ENCODE measurements around the gene ARSA.
"Not testable (repeated sequence)": the region's sequence is repeated elsewhere in the genome, so short reads cannot be mapped to it uniquely, and the experiment has no call there.

ARSA gene

DNA sequence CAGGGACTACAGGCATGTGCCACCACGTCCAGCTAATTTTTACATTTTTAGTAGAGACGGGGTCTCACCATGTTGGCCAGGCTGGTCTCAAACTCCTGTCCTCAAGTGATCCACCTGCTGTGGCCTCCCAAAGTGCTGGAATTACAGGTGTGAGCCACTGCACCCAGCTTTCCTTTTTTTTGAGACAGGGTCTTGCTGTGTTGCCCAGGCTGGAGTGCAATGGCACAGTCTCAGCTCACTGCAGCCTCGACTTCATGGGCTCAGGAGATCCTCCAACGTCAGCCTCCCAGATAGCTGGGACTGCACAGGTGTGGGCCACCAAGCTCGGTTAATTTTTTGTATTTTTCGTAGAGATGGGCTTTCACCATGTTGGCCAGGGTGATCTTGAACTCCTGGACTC is 26.7 kb upstream of the ARSA start:
- DNase-seq (ENCODE audit: low spot score) = not testable (repeated sequence)

DNA sequence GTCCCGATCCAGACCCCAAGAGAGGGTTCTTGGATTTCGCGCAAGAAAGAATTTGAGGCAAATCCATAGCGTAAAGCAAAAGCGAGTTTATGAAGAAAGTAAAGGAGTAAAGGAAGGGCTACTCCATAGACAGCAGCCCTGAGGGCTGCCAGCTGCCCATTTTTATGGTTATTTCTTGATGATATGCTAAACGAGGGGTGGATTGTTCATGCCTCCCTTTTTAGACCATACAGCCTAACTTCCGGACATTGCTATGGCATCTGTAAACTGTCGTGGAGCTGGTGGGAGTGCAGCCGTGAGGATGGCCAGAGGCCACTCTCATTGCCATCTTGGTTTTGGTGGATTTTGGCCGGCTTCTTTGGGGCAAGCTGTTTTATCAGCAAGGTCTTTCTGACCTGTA is 25.3 kb upstream of the ARSA start:
- no peak for DNase-seq (ENCODE audit: low spot score)

DNA sequence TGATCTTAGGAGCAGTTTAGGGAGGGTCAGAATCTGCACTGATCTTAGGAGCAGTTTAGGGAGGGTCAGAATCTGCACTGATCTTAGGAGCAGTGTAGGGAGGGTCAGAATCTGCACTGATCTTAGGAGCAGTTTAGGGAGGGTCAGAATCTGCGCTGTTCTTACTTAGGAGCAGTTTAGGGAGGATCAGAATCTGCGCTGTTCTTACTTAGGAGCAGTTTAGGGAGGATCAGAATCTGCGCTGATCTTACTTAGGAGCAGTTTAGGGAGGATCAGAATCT is 15.8 kb upstream of the ARSA start:
- not testable (repeated sequence) for DNase-seq (ENCODE audit: low spot score)

DNA sequence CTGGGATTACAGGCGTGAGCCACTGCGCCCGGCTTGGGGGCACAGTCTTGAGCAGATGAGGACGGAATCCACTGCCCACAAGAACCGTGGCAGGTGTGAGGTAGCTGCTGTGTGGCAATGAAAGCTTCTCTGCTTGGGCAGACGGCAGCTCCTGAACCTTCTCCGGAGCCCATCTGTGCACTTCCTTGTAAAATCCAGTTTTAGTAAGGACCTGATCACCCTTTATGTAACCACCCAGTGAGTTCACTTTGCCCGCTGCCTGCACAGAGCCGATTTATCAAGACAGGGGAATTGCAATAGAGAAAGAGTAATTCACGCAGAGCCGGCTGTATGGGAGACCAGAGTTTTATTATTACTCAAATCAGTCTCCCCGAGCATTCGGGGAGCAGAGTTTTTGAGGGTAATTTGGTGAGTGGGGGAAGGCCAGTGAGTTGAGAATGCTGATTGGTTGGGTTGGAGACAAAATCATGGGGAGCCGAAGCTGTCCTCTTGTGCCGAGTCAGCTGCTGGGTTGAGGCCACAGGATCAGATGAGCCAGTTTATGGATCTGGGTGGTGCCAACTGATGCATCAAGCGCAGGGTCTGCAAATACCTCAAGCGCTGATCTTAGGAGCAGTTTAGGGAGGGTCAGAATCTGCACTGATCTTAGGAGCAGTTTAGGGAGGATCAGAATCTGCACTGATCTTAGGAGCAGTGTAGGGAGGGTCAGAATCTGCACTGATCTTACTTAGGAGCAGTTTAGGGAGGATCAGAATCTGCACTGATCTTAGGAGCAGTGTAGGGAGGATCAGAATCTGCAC is 15.3 kb upstream of the ARSA start:
- not testable (repeated sequence) for DNase-seq (ENCODE audit: low spot score)

DNA sequence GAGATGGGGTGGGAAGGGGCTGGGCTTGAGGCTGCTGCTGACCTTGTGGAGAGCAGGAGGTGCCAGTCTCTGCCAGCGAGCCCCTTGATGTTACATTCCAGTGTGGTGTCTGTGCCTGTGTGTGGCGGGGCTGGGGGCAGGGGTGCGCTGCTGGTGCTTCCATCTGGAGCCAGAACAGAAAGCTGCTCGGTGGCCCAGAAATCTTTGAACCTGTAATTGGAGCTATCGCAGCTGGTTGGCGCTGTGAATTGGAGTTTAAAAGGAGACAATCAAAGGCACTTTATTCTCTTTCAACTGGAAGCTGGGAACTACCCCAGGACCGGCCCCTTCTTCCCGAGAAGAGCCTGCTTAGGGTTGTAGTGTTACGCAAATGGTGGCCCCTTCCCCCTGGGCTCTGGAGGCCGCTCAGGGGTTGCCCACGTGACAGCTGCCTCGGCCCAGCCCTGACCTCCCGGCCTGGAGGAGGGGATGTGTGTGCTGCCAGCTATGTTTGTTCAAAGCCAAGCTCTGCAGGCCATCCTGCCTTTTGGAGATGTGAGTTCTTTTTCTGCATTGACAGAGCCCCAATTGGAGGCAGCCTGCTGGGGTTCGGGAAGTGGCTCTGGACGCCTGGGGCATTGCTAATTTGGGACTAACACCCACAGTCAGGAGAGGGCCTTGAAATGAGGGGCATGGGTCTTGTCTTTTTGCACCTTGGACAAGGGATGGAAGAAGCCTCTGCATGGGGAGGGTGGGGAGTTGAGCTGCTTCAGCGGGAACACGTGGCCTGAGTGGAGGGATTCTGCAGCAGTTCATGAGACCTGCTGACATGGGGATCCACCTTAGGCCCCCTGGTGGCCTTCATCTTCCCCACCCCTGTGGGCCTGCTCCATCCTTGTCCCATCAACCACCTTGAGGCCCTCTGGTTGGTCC is 14.0 kb upstream of the ARSA start:
- DNase-seq (ENCODE audit: low spot score) = no peak

DNA sequence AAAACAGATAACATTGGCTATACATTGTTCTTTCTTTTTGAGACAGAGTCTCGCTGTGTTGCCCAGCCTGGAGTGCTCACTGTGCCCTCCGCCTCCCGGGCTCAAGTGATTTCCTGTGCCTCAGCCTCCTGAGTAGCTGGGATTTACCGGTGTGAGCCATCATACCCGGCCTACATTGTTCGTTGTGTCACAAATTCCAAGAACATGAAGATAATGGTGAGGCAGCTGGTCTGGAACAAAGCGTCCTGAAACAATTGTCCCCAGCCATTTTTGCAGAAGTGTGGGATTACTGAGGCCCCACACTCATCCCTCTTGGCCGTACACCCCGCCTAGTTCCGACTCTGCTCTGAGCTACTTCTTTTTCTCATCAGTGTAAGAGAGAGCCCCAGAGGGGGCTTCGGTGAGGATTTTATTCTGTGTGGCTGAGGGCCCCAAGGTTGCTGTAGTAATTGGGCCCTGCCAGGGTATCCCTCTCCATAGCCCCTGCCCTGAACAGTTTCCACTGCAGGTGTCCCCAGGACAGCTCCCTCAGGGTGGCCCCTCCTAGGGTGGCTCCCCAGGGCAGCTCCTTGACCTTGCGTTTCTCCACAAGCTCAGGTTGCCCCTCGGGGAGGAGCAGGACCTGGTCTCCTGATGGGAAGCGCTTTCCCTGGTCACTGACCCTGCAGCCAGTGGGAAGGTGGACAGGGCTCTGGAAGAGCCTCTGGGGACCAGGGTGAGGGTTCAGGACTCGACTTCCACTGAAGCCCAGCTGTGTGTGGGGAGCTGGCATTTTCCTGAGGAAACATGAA is 13.1 kb upstream of the ARSA start:
- DNase-seq (ENCODE audit: low spot score) = no peak

DNA sequence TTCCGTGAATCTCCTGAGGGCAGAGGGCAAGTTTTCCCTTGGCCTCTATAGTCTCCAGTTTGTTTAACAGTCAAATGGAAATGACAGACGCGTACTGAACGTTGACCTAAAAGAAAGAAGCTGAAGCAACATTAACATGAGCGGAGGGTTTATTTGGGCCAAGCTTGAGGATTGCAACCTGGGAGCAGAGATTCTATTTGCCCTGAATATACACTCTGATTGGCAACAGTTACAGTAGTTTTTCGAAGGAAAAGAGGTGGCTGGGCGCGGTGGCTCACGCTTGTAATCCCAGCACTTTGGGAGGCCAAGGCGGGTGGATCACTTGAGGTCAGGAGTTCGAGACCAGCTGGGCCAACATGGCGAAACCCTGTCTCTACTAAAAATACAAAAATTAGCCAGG is 12.3 kb upstream of the ARSA start:
- not testable (repeated sequence) for DNase-seq (ENCODE audit: low spot score)

DNA sequence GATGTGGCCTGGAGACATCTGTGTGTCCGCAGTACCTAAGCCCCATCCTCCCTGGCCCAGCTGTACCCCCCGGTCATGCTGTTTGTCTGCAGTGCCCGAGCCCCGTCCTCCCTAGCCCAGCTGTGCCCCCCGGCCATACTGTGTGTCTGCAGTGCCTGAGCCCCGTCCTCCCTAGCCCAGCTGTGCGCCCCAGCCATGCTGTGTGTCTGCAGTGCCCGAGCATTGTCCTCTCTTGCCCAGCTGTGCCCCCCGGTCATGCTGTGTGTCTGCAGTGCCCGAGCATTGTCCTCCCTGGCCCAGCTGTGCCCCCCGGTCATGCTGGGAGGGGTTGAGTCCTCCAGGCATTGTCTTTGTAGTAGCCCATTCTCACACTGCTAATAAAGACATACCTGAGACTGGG is 7.6 kb upstream of the ARSA start:
- DNase-seq (ENCODE audit: low spot score) = no peak

DNA sequence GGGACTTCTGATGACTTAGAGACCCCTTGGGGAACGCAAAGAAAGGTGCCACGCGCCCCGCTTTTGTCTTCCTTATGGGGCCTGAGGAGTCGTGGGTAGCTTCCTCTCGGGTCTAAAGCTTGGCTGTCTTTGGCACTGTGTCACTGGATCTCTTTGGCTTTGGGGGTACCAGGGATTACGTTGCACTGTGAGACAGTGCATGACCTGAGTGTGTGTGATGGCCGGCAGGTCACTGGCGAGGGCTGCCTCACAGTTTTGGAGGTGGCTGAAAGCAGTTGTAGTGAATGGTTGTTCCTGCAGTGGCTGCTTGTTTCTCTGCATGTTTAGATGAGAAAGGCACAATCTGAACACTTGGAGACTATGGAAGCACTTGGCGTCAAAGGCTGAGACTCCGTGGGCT is 5.8 kb upstream of the ARSA start:
- no peak for DNase-seq (ENCODE audit: low spot score)

DNA sequence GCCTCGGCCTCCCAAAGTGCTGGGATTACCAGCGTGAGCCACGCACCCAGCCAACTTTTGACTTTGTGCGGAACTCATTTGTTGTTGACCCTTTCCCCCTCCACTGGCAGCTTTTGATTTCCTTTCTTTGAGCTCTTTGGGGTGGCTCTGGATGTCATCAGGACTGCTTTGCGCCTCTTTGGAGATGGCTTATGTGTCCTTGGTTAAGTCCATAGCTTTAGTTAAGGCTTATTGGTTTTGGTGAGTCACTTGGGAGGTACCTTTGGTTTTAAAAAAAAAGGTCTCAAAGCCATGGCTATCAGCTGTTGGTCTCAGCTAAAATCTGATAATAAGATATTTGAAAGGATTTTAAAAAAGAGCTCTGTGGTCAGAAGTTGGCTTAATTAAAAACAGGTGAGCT is 5.1 kb upstream of the ARSA start:
- DNase-seq (ENCODE audit: low spot score) = no peak

DNA sequence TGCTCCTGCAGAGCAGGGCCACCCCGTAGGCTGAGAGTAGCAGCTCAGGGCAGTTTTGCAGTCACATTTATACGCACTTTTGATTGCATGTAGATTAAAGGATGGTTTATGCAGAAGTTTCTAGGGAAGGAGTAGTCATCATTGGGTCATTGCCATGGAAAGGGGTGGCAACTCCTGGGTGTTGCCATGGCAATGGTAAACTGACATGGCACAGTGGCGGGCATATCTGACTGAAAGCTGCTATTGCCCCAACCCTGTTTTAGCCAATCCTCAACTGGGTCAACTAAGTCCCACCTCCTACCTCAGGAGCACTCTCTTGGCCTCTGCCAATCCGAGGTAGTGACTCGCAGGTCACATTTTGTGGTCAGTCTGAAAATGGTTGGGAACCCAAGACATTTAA is 2.4 kb upstream of the ARSA start:
- no peak for DNase-seq (ENCODE audit: low spot score)

DNA sequence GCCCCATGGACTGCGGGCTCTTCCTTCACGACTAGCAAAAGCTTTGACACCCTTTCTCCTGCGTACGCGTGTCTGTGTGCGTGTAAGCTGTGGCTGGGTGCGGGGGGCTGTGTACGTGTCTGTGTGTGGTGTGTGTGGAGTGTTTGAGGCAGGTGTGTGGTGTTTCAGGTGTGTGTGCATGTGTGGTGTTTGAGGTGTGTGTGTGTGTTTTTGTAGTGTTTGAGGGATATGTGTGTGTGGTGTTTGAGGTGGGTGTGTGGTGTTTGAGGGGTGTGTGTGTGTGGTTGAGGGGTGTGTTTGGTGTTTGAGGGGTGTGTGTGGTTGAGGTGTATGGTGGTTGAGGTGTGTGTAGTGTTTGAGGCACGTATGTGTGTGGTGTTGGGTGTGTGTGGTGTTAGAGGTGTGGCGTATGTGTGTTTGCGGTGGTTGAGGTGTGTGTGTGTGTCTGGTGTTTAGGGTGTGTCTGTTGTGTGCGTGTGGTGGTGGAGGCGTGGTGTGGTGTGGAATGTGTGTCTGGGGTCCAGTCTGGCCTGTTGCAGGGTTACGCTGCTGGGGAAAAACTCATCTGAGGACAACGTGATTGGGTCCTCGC is 687 bp upstream of the ARSA start:
- no peak for DNase-seq (ENCODE audit: low spot score)

DNA sequence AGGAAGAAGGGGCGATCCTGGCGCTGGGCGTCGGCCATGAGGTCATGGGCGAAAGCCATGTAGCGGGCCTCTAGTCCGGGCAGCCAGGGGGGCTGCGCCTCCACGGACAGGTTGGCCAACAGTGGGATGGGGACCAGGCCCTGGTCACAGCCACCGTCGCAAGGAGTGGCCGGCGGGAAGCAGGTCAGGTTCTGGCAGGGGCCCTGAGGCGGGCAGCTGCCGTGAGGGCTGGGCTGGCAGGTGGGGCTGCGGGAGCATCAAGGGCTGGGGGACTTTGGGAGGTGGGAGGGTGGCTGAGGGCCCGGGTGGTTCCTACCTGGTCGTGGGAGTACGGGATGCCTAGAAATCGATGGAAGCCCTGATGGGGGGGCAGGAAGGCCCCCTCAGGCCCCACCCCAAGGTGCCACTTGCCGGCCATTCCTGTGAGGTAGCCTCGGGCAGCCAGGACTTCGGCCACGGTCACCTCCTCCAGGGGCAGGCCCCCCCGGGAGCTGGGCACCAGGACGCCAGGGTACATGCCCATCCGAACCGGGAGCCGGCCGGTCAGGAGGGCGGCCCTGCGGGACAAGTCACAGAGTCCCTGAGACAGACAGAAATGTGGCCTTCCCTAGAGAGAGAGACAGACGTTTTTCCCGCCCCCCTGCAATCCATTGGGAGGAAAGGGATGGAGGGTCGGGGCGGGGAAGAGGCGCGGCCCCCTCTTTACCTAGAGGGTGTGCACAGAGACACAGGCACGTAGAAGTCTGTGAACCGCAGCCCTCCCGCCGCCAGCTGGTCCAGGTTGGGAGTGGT is 906 bp downstream of the ARSA start:
- no peak for DNase-seq (ENCODE audit: low spot score)

DNA sequence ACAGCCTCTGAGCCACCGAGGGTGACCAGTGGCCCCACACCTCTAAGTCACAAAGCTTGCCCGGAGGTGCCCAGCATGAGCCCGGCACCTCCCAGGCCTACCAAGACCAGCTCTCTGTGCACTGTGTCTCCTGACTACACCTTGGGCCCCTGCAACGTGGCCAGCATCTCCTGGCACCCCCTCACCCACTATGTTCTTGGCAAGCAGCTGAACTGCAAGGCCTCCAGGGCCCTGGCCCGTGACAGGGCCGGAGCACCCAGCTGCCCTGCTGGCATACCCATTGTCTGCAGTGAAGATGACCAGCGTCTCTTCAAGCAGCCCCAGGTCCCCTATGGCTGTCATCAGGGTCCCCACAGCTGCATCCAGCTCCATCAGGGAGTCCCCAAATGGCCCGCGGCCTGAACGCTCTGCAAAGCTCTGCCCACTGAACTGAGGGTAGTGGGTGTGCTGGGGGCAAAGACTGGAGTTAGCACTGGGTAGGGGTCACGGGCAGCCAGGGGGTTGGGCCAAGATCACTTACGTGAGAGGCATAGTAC is 1.6 kb downstream of the ARSA start:
- no peak for DNase-seq (ENCODE audit: low spot score)

DNA sequence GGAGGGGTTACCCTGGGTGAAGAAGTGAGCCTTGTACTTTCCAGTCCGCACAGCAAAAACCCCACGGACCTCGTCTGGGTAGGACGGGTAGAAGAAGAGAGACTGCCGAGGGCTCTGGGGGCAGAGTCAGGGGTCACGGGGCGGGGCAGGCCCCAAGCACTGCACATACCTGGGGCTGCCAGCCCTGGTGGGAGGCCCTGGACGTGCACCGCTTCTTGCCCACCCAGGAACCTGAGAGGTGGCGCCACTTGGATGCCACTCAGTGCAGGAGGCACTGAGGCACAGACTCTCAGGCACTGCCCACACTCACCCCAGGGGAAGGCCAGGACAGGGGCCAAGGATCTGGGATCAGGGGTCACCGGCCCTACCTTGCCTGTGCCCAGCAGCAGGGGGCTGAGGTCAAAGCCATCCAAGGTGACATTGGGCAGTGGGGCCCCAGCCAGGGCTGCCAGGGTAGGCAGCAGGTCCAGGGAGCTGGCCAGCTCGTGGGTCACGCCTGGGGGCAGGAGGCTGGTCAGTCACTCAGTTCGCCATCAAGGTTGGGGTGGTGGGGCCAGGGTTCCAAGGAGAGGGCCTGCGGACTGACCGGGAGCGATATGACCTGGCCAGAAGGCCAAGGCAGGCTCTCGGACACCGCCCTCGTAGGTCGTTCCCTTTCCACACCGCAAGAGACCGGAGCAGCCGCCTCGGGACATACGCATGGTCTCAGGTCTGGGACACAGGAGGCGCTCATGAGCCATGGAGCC is 2.2 kb downstream of the ARSA start:
- DNase-seq (ENCODE audit: low spot score) = no peak

DNA sequence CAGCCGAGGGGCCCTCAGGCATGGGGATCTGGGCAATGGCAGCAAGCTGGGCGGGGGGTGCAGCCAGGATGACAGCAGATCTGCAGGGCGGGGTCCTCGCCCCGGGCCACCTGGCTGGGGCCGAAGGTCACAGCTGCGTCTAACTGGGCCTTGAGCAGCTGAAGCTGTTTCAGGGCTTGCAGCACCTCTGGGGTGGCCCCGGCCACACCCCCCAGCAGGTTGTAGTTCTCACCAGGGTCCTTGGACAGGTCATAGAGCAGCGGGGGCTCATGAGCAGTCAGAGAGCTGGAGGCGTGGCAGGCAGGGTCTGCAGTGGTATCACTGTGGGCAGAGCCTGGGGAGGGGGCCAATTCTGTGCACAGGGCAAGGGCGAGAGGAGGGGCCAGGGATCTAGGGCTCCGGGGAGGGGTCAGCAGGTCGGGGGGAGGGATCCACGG is 2.8 kb downstream of the ARSA start:
- DNase-seq (ENCODE audit: low spot score) = no peak

DNA sequence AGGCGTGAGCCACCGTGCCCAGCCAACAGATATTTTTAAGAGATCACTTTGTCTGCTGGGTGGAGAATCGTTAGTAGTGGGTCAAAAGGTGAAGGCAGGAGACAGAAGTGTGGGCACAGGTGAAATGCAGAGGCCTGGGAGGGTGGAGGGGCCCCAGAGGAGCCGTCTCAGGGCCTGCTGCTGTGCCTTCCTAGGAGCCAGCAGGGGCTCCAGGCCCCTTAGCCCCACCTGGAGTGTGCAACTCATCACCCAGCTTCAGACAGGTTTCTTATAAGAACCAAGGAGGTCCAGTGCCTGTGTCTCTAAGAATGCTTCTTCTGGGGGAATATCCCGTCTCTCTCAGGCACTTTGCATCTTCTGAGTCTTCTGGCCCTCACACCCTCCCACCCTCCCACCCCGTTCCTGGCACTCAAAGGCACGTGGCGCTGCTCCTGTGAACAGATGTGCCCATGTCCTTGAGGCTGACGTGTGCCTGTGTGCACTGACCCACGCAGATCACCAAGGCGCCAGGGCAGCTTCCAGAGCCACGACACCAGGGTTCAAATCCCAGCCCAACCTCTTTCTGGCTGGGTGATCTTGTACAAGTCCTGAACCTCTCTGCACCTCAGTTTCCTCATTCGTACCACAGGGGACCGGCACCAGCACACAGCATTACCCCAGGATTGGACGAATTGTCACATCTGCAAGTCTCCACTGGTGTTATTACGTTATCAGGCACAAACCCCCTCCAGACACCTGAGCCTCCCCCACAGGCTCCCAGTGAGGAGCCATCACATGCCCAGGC is 3.4 kb downstream of the ARSA start:
- no peak for DNase-seq (ENCODE audit: low spot score)

DNA sequence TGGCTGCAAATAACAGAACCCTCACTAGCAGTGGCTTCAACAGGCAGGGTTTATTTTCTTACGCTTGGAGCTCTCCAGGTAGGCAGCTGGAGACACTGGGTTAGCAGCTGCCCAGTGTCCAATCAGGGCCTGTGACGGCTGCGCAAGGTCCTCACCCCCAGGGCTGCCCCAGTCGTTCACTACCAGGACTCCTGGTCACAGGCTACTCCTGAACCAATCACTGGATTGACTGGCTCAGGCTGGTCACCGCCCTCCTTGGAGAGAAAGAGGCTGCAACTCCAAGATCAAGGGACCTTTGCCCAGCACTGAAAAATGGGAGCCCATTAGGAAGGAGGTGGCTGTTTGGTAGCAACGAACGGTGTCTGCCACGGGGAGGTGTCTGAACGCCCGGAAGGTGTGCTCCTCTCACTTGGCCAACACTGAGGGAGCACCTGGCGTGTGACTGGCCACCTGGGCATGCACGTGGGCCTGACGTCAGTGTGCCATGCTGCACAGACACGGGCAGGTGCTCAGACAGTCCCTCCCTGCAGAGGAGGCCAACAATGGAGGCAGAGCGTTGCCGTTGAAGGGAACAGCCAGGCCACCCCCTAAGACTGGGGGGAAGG is 5.1 kb downstream of the ARSA start:
- DNase-seq (ENCODE audit: low spot score) = no peak
